ENCODE data around the gene C10orf53.

DNA sequence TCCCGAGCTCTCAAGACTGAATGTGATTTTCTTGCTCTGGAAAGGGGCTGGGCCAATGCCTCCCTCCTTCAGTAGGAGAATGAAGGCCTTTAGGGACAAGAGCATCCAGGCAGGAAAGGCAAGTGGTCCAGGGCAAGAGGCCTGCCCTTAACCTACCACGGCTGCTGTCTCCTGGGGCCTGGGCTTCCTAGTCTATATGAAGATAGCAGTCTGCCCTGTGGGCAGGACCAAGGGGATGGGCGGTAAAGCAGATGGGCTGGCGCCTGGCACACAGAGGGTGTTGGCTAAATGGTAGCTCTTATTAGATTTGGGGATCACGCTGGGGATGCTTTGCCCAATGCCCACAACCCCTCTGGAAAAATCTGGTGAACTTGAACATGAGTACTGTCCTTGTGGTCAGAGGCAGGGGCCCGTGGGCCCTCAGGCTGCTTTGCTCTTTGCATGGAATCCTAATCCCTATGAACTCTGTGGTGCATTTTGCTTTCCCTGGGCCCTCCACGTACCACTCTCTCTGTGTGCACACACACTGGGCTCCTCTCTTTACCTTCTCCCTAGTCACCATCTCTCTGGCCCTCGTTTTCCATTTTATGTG lies 45.3 kb upstream of the C10orf53 start:
- TF ChIP-seq EZH2 (IDR thresholded peaks at IDR 0.05; ENCODE audit: insufficient read depth, poor library complexity, severe bottlenecking) (no peak), EZH2phosphoT487 (IDR thresholded peaks at IDR 0.05; ENCODE audit: insufficient read depth, low read depth) (no peak)

Data from GM23248 (cell line).